Retinal pigment epithelial cell (primary cell): ENCODE results near the gene ALPK3.

Experiments
- DNase-seq: peaks from one replicate; pipeline ENCODE4 v3.0.0-alpha.2; 2010; ENCODE audit warnings: low read depth
- H3K4me3 ChIP-seq: 2 replicates; pipeline ENCODE4 v1.5.1; 2011; ENCODE audit warnings: mild to moderate bottlenecking, low read length, control low read depth, moderate library complexity
- TF ChIP-seq, protein P1 (sequence below): conservative IDR thresholded peaks from 2 replicates; pipeline ENCODE4 v1.5.1; 2011; ENCODE audit warnings: low read depth, low read length, control low read depth, inconsistent platforms

Gene ALPK3

DNA sequence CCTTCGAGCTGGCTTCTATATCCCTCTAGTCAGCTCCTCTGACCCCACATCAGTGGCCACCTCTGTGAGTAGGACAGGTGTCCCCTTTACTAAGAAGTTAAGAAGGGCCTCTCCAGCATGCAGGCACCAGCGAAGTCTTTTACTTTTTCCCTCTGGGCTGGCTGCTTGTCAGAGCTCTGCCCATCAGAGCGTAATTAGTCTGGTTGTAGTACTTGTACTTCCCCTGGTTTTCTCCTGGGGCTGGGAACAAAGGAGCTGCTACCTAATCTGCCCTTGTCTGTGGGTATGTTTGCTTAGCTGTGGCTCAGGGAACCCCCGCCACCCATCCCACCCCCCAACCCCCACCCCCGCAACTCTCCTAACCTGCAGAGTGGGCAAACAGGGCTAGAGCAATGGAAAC is 27.4 kb upstream of the ALPK3 start:
- TF ChIP-seq, protein P1, sequence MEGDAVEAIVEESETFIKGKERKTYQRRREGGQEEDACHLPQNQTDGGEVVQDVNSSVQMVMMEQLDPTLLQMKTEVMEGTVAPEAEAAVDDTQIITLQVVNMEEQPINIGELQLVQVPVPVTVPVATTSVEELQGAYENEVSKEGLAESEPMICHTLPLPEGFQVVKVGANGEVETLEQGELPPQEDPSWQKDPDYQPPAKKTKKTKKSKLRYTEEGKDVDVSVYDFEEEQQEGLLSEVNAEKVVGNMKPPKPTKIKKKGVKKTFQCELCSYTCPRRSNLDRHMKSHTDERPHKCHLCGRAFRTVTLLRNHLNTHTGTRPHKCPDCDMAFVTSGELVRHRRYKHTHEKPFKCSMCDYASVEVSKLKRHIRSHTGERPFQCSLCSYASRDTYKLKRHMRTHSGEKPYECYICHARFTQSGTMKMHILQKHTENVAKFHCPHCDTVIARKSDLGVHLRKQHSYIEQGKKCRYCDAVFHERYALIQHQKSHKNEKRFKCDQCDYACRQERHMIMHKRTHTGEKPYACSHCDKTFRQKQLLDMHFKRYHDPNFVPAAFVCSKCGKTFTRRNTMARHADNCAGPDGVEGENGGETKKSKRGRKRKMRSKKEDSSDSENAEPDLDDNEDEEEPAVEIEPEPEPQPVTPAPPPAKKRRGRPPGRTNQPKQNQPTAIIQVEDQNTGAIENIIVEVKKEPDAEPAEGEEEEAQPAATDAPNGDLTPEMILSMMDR, result no peak
- DNase-seq, result no peak
- no peak overlapping the region for H3K4me3 ChIP-seq

GRCh38 chr15:84790676-84791075 is 26.5 kb upstream of the ALPK3 start:
- no peak for DNase-seq
- TF ChIP-seq, protein P1, result no peak
- no peak overlapping the region for H3K4me3 ChIP-seq

- TF ChIP-seq, protein P1, result no peak
- no peak for DNase-seq
- no peak overlapping the region for H3K4me3 ChIP-seq
Measured at GRCh38 chr15:84791763-84792162, 25.4 kb upstream of the ALPK3 start.

DNA sequence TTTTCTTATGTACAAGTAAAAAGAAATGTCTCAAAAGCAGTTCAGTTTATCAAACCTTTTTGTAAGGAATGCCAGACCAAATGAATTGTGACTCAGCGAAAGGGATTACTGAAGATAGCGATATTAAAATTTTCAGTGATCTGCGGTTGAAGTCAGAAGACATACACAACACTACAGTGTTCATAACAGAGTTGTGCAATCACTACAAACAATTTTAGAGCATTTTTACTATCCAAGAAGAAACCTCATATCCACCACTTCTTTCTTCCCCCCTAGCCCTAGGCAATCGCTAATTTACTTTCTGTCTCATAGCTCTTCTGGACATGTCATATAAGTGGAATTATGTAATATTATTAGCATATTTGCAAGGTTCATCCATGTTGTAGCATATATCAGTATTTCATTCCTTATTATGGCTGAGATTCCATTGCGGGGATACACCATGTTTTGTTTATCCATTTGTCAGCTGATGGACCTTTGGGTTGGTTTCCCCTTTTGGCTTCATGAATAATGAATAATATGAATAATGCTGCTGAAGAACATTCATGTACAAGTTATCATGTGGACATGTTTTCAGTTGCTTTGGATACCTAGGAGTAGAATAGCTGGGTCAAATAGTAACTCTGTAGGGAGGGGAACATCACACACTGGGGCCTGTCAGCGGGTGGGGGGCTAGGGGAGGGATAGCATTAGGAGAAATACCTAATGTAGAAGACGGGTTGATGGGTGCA is 23.6 kb upstream of the ALPK3 start:
- TF ChIP-seq, protein P1, result no peak
- no peak overlapping the region for H3K4me3 ChIP-seq
- DNase-seq, result no peak

- no peak overlapping the region for H3K4me3 ChIP-seq
- no peak for DNase-seq
- TF ChIP-seq, protein P1, result no peak
Measured at GRCh38 chr15:84794162-84794547, 23.0 kb upstream of the ALPK3 start.

GRCh38 chr15:84795186-84795585 is 22.0 kb upstream of the ALPK3 start:
- no peak overlapping the region for H3K4me3 ChIP-seq
- TF ChIP-seq, protein P1, result no peak
- no peak for DNase-seq

- no peak for DNase-seq
- TF ChIP-seq, protein P1, result no peak
- H3K4me3 ChIP-seq, result no peak overlapping the region
Measured at GRCh38 chr15:84797212-84797611, 19.9 kb upstream of the ALPK3 start.
